ENCODE measurements around the gene SBNO1. TPM values are rescaled to one million over a fixed set of nuclear protein-coding genes. Genes with fewer than 3 reads are reported as not detected.

Gene SBNO1
- polyA plus RNA-seq, 1 donor from 2014 or later, result 25.3 TPM

- Mint-ChIP-seq H3K27ac (peak overlapping the region in 2 of 3 donors; percentile 28 to 64), H3K4me1 (peaks cover 32 to 44% (median 37%) of the 10 kb centered on the region in 3 donors), H3K27me3 (no peaks in the 10 kb centered on the region), H3K36me3 (no peaks in the 10 kb centered on the region), H3K9me3 (no peaks in the 10 kb centered on the region), H3K4me3 (peak overlapping the region in 2 of 4 donors; percentile 70 to 72)
Observed at GRCh38 chr12:123242116-123242904, 122.3 kb downstream of the SBNO1 start.

Other genes with a start within 250 kb of the SBNO1 start
- gene PITPNM2, start 213.8 kb downstream of the SBNO1 start, polyA plus RNA-seq, result 0.95 TPM
- 20.0 TPM for gene MPHOSPH9, start 131.7 kb downstream of the SBNO1 start, polyA plus RNA-seq
- 54.9 TPM for gene MTRFR, start 131.4 kb downstream of the SBNO1 start, polyA plus RNA-seq
- 1.9 TPM for gene CDK2AP1, start 93.0 kb downstream of the SBNO1 start, polyA plus RNA-seq
- gene KMT5A, start 19.3 kb upstream of the SBNO1 start, polyA plus RNA-seq, result 3.0 TPM
- 14.3 TPM for gene RILPL2, start 71.8 kb upstream of the SBNO1 start, polyA plus RNA-seq
- 47.5 TPM for gene SNRNP35, start 93.3 kb upstream of the SBNO1 start, polyA plus RNA-seq
- gene RILPL1, start 168.9 kb upstream of the SBNO1 start, polyA plus RNA-seq, result 0.08 TPM
- 216 TPM for gene TMED2, start 219.7 kb upstream of the SBNO1 start, polyA plus RNA-seq
- gene DDX55, start 237.3 kb upstream of the SBNO1 start, polyA plus RNA-seq, result 23.5 TPM

All from IgD-negative memory B cell (primary cell).